Measurements from ENCODE around the gene HSFY2.
"Not testable (repeated sequence)": the region's sequence is repeated elsewhere in the genome, so short reads cannot be mapped to it uniquely, and the experiment has no call there.

The HSFY2 gene, protein sequence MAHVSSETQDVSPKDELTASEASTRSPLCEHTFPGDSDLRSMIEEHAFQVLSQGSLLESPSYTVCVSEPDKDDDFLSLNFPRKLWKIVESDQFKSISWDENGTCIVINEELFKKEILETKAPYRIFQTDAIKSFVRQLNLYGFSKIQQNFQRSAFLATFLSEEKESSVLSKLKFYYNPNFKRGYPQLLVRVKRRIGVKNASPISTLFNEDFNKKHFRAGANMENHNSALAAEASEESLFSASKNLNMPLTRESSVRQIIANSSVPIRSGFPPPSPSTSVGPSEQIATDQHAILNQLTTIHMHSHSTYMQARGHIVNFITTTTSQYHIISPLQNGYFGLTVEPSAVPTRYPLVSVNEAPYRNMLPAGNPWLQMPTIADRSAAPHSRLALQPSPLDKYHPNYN

DNA sequence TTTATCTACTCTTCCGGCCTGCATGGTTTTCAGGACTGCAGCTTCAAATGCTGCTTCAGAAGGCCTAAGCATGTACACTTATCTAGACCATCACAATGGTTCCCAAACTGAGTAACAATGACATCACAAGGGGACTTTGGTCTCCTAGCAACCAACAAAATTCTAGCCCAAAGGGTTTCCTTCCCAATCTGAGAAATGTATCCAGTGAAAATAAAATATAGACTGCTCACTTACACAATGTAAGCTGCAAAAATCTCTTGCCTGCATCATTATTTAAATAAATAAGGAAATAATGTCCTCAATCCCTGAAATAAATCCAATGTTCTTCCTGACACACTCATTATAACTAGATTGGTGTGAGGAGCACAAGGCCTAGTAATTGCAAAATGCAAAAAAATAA is at the start of gene HSFY2:
Gene HSFY2, minus strand, starts transcription at position 101 of the 400 bp plus-strand sequence. CDS start 117 bp downstream, outside the sequence.
- in situ Hi-C loops (cut with HindIII; ENCODE audit: low sequenced_read_pairs) = not testable (repeated sequence)

DNA sequence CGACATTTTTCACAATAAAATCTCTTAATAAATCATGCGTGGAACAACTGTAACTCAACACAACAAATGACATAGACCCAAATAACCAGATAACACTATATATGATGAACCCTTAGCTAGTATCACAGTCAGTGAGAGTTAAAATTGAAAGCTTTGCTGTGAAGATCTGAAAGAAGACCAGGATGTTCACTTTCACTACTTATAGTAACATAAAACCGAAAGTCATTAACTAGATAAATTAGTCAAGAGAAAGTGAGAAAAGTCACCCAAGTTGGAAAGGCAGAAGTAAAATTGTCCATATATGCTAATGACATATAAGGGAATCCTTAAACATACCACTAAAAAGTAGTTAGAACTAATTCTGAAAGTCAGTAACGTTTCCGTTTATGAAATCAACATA is 42.2 kb upstream of the HSFY2 start:
- in situ Hi-C loops (cut with HindIII; ENCODE audit: low sequenced_read_pairs) = not testable (repeated sequence)

DNA sequence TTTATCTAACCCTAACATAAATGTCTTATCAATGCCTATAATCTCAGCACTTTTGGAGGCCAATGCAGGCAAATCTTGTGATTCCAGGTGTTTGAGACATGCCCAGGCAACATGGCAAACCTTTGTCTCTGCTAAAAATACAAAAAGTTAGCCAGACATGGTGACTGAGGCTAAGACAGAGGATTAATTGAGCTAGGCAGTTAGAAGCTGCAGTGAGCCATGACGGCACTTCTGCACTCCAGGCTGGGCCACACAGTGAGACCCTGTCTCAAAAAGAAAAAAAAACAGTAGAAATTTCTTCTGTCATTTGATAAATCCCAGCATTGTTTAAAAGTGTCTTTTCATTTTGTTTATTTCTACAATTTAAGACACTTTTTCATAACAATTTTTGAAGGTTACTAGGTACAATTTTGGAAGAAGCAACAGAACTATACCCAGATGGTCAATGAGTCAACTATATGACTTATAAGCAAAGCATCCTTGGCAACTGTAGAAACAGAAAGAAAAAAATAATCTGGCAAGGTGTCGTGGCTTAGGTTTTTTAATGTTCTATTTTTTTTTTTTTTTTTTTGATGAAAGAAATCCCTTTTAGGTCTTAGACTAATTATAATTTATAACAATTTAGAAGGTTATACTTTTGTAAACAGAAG is 15.3 kb upstream of the HSFY2 start:
- in situ Hi-C loops (cut with HindIII; ENCODE audit: low sequenced_read_pairs) = not testable (repeated sequence)

DNA sequence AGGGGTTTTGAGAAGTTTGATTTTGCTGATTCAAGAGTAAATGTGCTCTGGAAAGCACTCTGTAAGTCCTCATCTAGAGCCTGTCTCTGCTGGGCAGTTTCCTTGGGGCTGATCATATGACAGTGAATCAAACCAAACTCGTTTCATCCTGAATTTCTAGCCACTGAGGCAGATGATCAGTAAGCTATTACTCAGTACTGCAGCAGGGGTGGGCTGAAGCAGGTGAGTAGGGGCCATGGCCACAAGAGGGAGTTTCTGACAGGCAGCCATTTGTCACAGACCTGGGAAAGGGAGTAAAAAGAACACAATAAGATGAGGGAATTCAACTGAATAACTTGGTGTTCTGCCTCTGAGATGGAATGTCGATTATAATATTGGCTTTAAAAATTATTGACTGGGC is 19.5 kb downstream of the HSFY2 start:
- in situ Hi-C loops (cut with HindIII; ENCODE audit: low sequenced_read_pairs) = not testable (repeated sequence)

DNA sequence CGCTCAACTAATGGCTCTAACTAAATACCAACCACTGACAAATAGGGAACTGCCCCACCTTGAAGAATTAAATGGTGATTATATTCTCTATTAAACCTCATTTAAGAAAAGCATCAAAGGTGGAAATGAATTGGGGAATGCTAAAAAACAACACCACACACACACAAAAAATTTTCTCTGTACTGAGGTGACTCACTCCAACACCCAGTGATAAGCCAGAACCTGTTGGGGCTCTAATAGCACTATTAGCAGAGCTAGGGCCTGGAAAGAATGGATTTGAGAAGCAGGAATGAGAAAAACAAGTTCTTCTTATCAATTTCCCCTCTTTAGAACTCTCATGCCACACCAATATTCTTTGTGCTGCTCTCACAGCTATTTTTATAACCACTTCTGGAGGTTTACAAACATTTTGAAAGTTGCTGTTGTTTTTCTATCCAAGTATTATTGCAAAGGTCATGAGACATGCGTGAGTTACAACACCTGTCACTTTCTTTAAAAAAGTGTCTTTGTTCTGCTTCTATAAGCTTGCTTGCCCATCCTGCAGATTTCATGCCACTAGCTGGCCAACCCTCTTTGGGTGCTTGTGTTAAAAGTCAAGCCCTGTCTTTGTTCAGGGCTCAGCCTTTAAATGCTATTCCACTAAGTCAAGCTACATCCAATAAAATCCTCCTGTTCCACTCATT is 20.3 kb downstream of the HSFY2 start:
- in situ Hi-C loops (cut with HindIII; ENCODE audit: low sequenced_read_pairs) = not testable (repeated sequence)

DNA sequence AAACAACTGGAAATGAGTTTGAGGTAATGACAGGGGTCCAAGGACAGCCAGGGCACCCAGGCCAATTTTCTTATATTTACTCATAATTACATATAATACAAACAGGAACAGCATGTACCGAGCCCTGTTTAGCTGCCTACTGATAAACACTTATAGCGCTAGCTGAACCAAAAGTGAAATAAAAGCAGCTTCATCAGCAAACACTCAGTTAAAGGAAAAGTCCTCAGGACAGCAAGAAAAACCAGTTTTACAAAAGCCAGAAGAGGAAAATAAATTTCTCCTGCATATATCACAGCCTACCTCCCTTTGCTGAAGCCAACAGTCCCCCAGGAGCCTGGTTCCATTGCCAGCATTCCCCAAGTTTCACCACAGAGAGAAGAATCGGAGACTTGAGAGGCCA is 49.8 kb downstream of the HSFY2 start:
- in situ Hi-C loops (cut with HindIII; ENCODE audit: low sequenced_read_pairs) = not testable (repeated sequence)

All from DLD1 (cell line).